NOMO-1 (cell line): ENCODE data around the gene UGT2B11.
"Not testable (repeated sequence)": the region's sequence is repeated elsewhere in the genome, so short reads cannot be mapped to it uniquely, and the experiment has no call there.

Source experiments
- DNase-seq, 2 experiments: peaks; one replicate each; lab custom pipeline; 2025; ENCODE audit not compliant: unreplicated experiment in 2 of 2; lab: John Stamatoyannopoulos, UW

The UGT2B11 gene

GRCh38 chr4:69214716-69215115, at the start of gene UGT2B11:
Gene UGT2B11, minus strand, starts transcription at chr4:69214748. Its CDS starts 26 bp downstream, at chr4:69214722.
- DNase-seq: no peak

GRCh38 chr4:69253147-69253772, 38.7 kb upstream of the UGT2B11 start:
- DNase-seq: not testable (repeated sequence)

GRCh38 chr4:69250884-69251283, 36.3 kb upstream of the UGT2B11 start:
- not testable (repeated sequence) for DNase-seq

GRCh38 chr4:69242562-69243240, 28.2 kb upstream of the UGT2B11 start:
- DNase-seq: peak in 1 of 2 experiments; percentile 0

GRCh38 chr4:69241746-69242145, 27.2 kb upstream of the UGT2B11 start:
- peak in 1 of 2 experiments; percentile 9 for DNase-seq

GRCh38 chr4:69240787-69241186, 26.2 kb upstream of the UGT2B11 start:
- DNase-seq: not testable (repeated sequence)

GRCh38 chr4:69239557-69240168, 25.1 kb upstream of the UGT2B11 start:
- no peak for DNase-seq

GRCh38 chr4:69239092-69239491, 24.5 kb upstream of the UGT2B11 start:
- DNase-seq: no peak

GRCh38 chr4:69224891-69225290, 10.3 kb upstream of the UGT2B11 start:
- no peak for DNase-seq

- not testable (repeated sequence) for DNase-seq
These were observed 8.7 kb upstream of the UGT2B11 start for GRCh38 chr4:69223277-69223676.

- DNase-seq: not testable (repeated sequence)
These were observed 3.9 kb upstream of the UGT2B11 start for GRCh38 chr4:69218491-69218890.

GRCh38 chr4:69210911-69211310, 3.6 kb downstream of the UGT2B11 start:
- DNase-seq: no peak

- DNase-seq: not testable (repeated sequence)
These were observed 16.0 kb downstream of the UGT2B11 start for GRCh38 chr4:69198506-69198905.

- no peak for DNase-seq
These were observed 18.2 kb downstream of the UGT2B11 start for GRCh38 chr4:69196209-69196965.

- no peak for DNase-seq
These were observed 20.4 kb downstream of the UGT2B11 start for GRCh38 chr4:69194166-69194565.

- not testable (repeated sequence) for DNase-seq
These were observed 22.6 kb downstream of the UGT2B11 start for GRCh38 chr4:69191905-69192304.

- DNase-seq: not testable (repeated sequence)
These were observed 23.9 kb downstream of the UGT2B11 start for GRCh38 chr4:69190621-69191020.

GRCh38 chr4:69181519-69182169, 32.9 kb downstream of the UGT2B11 start:
- not testable (repeated sequence) for DNase-seq

- DNase-seq: not testable (repeated sequence)
These were observed 34.7 kb downstream of the UGT2B11 start for GRCh38 chr4:69179817-69180216.

GRCh38 chr4:69178751-69179205, 35.8 kb downstream of the UGT2B11 start:
- DNase-seq: not testable (repeated sequence)
